ENCODE results near the gene AOPEP.

The AOPEP gene

GRCh38 chr9:95130484-95130883 is 404.0 kb downstream of the AOPEP start:
- DNase-seq: no peak

GRCh38 chr9:95131023-95131943 is 404.8 kb downstream of the AOPEP start:
- DNase-seq: peak; percentile 7

GRCh38 chr9:95132366-95133324 is 406.1 kb downstream of the AOPEP start:
- no peak for DNase-seq

- no peak for DNase-seq
Measured at GRCh38 chr9:95133325-95133705, 406.8 kb downstream of the AOPEP start.

GRCh38 chr9:95134457-95134881 is 408.0 kb downstream of the AOPEP start:
- no peak for DNase-seq

- no peak for DNase-seq
Measured at GRCh38 chr9:95135756-95136155, 409.3 kb downstream of the AOPEP start.

All from NCI-H1048 (cell line).